Fibroblast of pulmonary artery (primary cell): Measurements from ENCODE around the gene EVA1C.
A peak's percentile ranks its signal among the peaks of the same experiment; 100 is the strongest.

ENCODE experiments used
- DNase-seq: peaks from one replicate; pipeline ENCODE4 v3.0.0-alpha.2; 2010; ENCODE audit warnings: low read depth
- H3K4me3 ChIP-seq: replicated peaks from 2 replicates; pipeline ENCODE4 v1.5.1; 2011; ENCODE audit warnings: low read depth, mild to moderate bottlenecking, control low read depth, low read length, moderate library complexity
- TF ChIP-seq, protein P1 (sequence below): IDR thresholded peaks from 2 replicates; pipeline ENCODE4 v1.5.1; 2011; ENCODE audit warnings: mild to moderate bottlenecking, control low read depth, low read length, inconsistent platforms; ENCODE audit errors: missing control alignments

The EVA1C gene

DNA sequence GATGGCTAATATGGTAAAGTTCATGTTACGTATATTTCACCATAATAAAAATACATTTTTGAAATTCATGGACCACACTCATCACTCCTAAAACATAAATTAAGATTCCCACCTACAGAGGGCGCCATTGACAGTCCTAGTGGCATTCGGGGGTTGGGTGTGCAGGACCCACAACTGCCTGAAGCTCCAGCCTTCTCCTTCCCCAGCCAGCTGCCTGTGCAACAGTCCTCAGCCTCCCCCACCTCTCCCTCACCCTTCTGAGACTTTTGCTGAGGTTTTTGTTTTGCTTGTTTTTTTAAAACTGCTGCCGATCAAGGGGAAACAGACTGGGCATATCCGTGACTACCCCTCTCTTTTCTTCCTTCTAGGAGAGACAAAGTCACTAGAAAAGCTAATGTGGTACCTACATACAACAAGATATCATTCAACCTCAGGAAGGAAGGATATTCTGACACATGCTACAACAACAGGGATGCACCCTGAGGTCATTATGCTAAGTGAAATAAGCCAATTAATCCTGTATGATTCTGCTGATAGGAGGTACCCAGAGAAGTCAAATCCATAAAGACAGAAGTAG, 9.2 kb upstream of the EVA1C start:
- H3K4me3 ChIP-seq: no peak overlapping the region
- DNase-seq: peak; percentile 92
- TF ChIP-seq, protein P1, sequence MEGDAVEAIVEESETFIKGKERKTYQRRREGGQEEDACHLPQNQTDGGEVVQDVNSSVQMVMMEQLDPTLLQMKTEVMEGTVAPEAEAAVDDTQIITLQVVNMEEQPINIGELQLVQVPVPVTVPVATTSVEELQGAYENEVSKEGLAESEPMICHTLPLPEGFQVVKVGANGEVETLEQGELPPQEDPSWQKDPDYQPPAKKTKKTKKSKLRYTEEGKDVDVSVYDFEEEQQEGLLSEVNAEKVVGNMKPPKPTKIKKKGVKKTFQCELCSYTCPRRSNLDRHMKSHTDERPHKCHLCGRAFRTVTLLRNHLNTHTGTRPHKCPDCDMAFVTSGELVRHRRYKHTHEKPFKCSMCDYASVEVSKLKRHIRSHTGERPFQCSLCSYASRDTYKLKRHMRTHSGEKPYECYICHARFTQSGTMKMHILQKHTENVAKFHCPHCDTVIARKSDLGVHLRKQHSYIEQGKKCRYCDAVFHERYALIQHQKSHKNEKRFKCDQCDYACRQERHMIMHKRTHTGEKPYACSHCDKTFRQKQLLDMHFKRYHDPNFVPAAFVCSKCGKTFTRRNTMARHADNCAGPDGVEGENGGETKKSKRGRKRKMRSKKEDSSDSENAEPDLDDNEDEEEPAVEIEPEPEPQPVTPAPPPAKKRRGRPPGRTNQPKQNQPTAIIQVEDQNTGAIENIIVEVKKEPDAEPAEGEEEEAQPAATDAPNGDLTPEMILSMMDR: peak; percentile 73

GRCh38 chr21:32406405-32406804, 6.1 kb upstream of the EVA1C start:
- TF ChIP-seq, protein P1: no peak
- DNase-seq: peak; percentile 41
- no peak overlapping the region for H3K4me3 ChIP-seq

GRCh38 chr21:32410291-32410690, 2.2 kb upstream of the EVA1C start:
- H3K4me3 ChIP-seq: no peak overlapping the region
- TF ChIP-seq, protein P1: no peak
- DNase-seq: no peak

GRCh38 chr21:32410916-32411315, 1.6 kb upstream of the EVA1C start:
- peak overlapping the region; percentile 0 for H3K4me3 ChIP-seq
- DNase-seq: no peak
- TF ChIP-seq, protein P1: no peak

GRCh38 chr21:32411350-32412161, 950 bp upstream of the EVA1C start:
- TF ChIP-seq, protein P1: no peak
- peak; percentile 85 for DNase-seq
- H3K4me3 ChIP-seq: peak overlapping the region; percentile 80

GRCh38 chr21:32413015-32413504, 554 bp downstream of the EVA1C start:
- DNase-seq: peak; percentile 50
- TF ChIP-seq, protein P1: peak; percentile 4
- H3K4me3 ChIP-seq: peak overlapping the region; percentile 80
